ENCODE measurements around the gene RAB13. TPM values are rescaled to one million over a fixed set of nuclear protein-coding genes. Genes with fewer than 3 reads are reported as not detected.

RAB13 gene
- total and polyA plus RNA-seq, 2 of the 13 experiments (the other 11 are each of a cell fraction or from before 2014, with no cell fraction given), result 15.9 to 24.7 TPM

GRCh38 chr1:153958111-153958960 is 27.8 kb downstream of the RAB13 start, which contains the start of gene CRTC2 (continued):
- peak; percentile 45 for TF ChIP-seq ELK4 (CRISPR knock-in tag; IDR thresholded peaks at IDR 0.05; ENCODE audit: borderline replicate concordance)
- TF ChIP-seq GLMP (CRISPR knock-in tag; IDR thresholded peaks at IDR 0.05; ENCODE audit: borderline replicate concordance), result no peak
- TF ChIP-seq MXI1 (IDR thresholded peaks at IDR 0.05; ENCODE audit: borderline replicate concordance, low read depth, low read length), result peak; percentile 84; the same call in 1 of the 3 replicates
- 0 out of 2 replicates have a peak, but pooled peaks have one; percentile 45 for TF ChIP-seq ARID2 (CRISPR knock-in tag; IDR thresholded peaks at IDR 0.05; ENCODE audit: borderline replicate concordance)
- TF ChIP-seq PAX8 (CRISPR knock-in tag; IDR thresholded peaks at IDR 0.05; ENCODE audit: borderline replicate concordance), result 0 out of 2 replicates have a peak, but pooled peaks have one; percentile 36
- TF ChIP-seq MIXL1 (CRISPR knock-in tag; IDR thresholded peaks at IDR 0.05), result 0 out of 2 replicates have a peak, but pooled peaks have one; percentile 34
- TF ChIP-seq ZNF205 (CRISPR knock-in tag; IDR thresholded peaks at IDR 0.05), result no peak
- TF ChIP-seq ZNF878 (CRISPR knock-in tag; IDR thresholded peaks at IDR 0.05), result peak; percentile 75; the same call in 1 of the 2 replicates
- TF ChIP-seq, protein P1, sequence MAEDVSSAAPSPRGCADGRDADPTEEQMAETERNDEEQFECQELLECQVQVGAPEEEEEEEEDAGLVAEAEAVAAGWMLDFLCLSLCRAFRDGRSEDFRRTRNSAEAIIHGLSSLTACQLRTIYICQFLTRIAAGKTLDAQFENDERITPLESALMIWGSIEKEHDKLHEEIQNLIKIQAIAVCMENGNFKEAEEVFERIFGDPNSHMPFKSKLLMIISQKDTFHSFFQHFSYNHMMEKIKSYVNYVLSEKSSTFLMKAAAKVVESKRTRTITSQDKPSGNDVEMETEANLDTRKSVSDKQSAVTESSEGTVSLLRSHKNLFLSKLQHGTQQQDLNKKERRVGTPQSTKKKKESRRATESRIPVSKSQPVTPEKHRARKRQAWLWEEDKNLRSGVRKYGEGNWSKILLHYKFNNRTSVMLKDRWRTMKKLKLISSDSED (CRISPR knock-in tag; IDR thresholded peaks at IDR 0.05), result no peak
- peak; percentile 68; the same call in 1 of the 2 replicates for TF ChIP-seq KMT2B (CRISPR knock-in tag; IDR thresholded peaks at IDR 0.05)
- no peak for TF ChIP-seq CENPBD1 (CRISPR knock-in tag; IDR thresholded peaks at IDR 0.05; ENCODE audit: borderline replicate concordance, low read depth)
- TF ChIP-seq MLLT10 (CRISPR knock-in tag; IDR thresholded peaks at IDR 0.05), result no peak
- TF ChIP-seq PHF20 (CRISPR knock-in tag; IDR thresholded peaks at IDR 0.05), result peak; percentile 57
- TF ChIP-seq SALL1 (CRISPR knock-in tag; IDR thresholded peaks at IDR 0.05), result peak; percentile 58; the same call in 1 of the 2 replicates
- TF ChIP-seq ZSCAN29 (CRISPR knock-in tag; conservative IDR thresholded peaks at IDR 0.05), result no peak
- TF ChIP-seq ZNF138 (CRISPR knock-in tag; IDR thresholded peaks at IDR 0.05; ENCODE audit: low read depth), result no peak
- peak; percentile 62; the same call in 1 of the 2 replicates for TF ChIP-seq ZSCAN31 (CRISPR knock-in tag; IDR thresholded peaks at IDR 0.05; ENCODE audit: low read depth)
- TF ChIP-seq AKAP8 (CRISPR knock-in tag; IDR thresholded peaks at IDR 0.05), result peak; percentile 83
- TF ChIP-seq, protein P2, sequence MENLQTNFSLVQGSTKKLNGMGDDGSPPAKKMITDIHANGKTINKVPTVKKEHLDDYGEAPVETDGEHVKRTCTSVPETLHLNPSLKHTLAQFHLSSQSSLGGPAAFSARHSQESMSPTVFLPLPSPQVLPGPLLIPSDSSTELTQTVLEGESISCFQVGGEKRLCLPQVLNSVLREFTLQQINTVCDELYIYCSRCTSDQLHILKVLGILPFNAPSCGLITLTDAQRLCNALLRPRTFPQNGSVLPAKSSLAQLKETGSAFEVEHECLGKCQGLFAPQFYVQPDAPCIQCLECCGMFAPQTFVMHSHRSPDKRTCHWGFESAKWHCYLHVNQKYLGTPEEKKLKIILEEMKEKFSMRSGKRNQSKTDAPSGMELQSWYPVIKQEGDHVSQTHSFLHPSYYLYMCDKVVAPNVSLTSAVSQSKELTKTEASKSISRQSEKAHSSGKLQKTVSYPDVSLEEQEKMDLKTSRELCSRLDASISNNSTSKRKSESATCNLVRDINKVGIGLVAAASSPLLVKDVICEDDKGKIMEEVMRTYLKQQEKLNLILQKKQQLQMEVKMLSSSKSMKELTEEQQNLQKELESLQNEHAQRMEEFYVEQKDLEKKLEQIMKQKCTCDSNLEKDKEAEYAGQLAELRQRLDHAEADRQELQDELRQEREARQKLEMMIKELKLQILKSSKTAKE (CRISPR knock-in tag; IDR thresholded peaks at IDR 0.05; ENCODE audit: borderline replicate concordance), result no peak; the same call in 1 of the 2 replicates
- peak; percentile 21 to 42; a peak in 1 of 4 replicates for TF ChIP-seq NR2F1 (CRISPR knock-in tag; IDR thresholded peaks at IDR 0.05)
- TF ChIP-seq, protein P3, sequence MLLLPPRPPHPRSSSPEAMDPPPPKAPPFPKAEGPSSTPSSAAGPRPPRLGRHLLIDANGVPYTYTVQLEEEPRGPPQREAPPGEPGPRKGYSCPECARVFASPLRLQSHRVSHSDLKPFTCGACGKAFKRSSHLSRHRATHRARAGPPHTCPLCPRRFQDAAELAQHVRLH (CRISPR knock-in tag; IDR thresholded peaks at IDR 0.05; ENCODE audit: borderline replicate concordance, low read depth), result peak; percentile 71; the same call in 1 of the 2 replicates
- no peak for TF ChIP-seq MZF1 (CRISPR knock-in tag; IDR thresholded peaks at IDR 0.05; ENCODE audit: borderline replicate concordance)
